Posterior vena cava (tissue), 2 donors: ENCODE measurements around the gene CRACR2A. TPM values are rescaled to one million over a fixed set of nuclear protein-coding genes. Genes with fewer than 3 reads are reported as not detected.

ENCODE experiments used
- DNase-seq: peaks from one replicate; pipeline ENCODE4 v3.0.0-alpha.2; 2020; ENCODE audit warnings: low spot score
- intact Hi-C, 2 donors: fragments of 100-400 bp; cut with DNase I; formaldehyde crosslinking; loops; one replicate each; pipeline versions ENCODE4 v1.14.1 to v1.14.2; 2022 to 2023
- total RNA-seq, 2 donors: library from RNA; stranded (reverse); fragmentation: NEBNext Ultra II Directional; extraction: Animal tissue kit (Norgen Biotek cat#: 25700); gene quantifications; one replicate each; pipeline ENCODE4 v1.2.1, GENCODE V29; 2021
- donor health status: DM: yes; HTN: yes; CAD: no.
- donor health status: DM: yes; HTN: yes; CAD: no.

The CRACR2A gene
- total RNA-seq, 2 donors from 2014 or later = 3.7 to 5.1 TPM

DNA sequence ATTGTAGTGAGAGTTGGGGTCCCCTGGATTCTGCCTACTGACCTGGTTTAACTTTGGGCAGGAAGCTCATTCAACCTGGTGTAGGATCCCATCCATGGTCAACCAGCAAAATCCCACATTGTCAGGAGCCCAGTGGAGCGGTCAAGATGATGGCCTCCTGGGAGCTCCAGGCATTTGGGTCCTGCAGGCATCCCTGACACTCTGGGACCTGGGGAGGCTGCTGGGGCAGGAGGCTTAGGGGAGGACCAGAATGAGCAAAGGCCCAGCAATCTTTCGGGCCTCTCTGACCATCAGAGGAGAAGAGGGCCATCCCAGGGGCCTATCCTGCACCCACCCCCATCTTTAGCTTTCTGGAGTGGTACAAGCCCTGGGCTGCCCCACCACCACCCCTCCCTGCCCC, 157.9 kb downstream of the CRACR2A start:
- intact Hi-C loops = no loop called here
- peak; percentile 45 for DNase-seq

DNA sequence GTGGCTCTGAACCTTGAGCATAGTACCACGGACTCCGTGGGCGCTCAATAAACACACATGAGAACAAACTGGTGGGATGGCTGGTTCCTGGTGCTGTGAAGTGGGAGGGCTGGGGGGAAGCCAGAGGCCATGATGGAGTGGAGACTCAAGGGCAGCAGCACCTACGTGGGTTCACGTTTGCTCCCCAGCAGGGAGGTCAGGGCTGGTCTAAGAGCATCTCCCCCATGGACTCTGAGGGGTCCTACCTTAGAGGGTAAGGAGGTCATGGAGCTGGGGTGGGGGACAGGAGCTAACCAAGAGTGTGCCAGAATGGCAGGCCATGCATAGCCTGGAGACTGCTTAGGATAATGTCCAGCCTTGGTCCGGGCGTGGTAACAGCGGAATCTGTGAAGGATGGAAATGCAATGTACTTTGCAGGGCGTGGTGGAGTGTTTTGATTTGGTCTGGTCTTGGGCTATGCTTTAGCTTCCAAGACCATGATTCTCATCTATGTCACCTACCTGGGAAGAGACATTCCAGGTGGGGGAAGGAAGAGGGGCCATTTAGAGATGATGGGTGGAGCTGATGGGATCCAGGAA, 158.9 kb downstream of the CRACR2A start:
- DNase-seq = peak; percentile 49
- intact Hi-C loops = no loop called here

DNA sequence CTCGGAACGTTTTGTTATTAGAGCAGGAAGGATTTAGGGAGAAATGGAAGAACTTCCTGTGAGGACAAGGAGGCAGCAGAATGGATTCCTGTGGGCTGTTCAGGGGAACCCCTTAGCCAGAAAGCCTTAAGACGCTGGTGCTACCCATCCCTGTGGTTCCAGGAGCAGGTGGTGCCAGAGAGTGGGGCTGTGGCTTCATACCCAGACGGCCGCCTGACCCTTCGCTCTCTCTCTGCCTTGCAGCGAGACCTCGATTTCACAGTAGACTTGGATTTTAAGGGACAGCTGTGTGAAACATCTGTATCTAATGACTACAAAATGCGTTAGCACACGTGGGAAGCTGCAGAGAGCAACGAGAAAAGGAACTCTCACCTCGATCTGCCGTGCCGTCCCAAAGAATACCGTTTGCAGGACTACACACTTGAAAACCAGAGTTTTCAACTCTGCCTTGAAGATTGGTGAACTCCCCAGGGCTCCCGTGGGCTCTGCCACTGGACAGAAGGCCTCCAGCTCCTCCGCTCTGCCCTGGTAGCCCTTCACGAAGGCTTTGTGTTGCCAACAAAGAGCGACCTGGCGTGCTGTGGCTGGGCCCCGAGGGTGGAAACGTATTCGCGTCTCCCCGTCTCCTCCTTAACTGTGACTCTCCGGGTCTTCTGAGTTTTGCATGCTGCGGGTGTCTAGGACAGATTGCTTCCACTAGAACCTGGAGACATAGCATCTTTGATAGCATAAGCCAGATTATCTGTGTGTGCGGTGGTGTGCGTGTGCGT, 159.9 kb downstream of the CRACR2A start:
- DNase-seq = peak; percentile 72
- intact Hi-C loops = no loop called here

DNA sequence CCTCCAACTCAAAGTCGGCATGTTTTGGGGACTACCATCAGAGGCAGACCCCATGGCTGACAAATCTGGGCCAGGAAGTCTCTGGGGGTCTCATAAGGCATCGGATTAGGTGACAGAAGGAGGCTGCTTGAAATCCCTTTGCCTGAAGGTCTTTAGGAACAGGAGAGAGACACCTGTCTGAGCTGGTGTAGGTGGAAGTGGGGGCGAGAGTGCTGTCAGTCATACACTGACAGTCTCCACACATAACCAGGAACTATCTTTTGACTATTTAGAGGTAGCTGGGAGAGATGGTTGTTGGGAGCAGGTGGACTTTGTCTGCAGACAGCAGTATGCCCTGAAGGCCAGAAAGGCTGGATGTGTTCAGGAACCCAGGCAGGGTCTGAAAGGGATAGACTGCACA, 163.2 kb downstream of the CRACR2A start:
- DNase-seq = peak; percentile 25
- intact Hi-C loops = loop anchor here in 1 of 2 donors (10.0 kb wide), 1 partner anchor 475 kb away; no protein-coding TSS in a partner anchor

DNA sequence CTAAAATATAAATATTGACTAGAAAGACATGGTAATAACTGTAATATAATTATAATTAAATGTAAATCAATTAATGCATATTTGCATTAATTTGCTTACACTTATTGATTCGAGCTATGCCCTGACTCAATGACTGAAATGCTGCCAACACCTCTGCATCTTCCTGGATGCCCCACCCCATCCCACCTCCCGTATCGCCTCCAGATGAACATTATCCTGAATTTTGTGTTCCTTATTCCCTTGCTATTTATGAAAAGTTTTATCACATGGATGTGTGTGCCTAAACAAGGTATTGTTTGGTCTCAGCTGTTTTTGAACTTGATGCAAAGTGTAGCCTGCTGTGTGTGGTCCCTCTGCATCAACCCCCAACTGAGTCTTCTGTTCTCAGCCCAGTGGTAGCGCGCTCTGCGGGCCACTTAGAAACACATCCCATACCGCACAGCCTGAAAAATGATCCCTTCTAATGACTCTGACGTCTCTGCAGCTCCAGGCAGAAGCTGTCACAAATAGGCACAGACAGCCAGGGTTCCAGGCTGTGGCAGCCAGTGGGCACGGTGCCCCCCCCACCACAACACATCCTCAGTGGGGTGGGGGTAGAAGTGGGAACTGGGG, 165.4 kb downstream of the CRACR2A start:
- DNase-seq = no peak
- intact Hi-C loops = loop anchor here in 1 of 2 donors (10.0 kb wide), 1 partner anchor 473 kb away; no protein-coding TSS in a partner anchor

DNA sequence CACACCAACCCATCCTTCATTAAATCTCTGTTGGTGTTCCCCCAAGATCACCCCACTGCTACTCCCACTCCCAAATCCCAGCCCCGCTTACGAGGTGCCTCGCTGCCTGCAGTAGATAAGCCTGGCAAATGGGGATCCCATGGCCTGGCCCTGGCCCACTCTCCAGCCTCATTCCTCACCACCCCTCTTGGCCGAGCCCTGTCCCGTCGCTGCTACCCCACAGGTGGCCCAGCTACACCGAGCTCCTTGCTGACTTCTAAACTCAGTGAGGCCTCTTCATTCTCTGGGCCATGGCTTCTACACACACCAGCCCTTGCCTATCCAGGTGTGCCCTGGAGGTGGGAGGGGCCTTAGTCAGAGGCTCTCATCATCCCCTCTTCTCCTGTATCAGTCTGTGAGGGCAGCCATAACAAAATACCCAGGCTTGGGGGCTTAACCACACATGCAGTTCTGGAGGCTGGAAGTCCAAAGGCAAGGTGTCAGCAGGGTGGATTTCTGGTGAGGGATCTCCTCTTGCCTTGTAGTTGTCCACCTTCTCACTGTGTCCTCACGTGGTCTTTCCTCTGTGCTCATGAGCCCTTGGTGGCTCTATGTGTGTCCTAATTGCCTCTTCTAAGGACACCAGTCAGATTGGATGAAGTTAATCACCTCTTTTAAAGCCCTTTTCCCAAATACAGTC, 169.1 kb downstream of the CRACR2A start:
- DNase-seq = peak; percentile 79
- intact Hi-C loops = loop anchor here in 1 of 2 donors (10.0 kb wide), 1 partner anchor 469 kb away; no protein-coding TSS in a partner anchor

DNA sequence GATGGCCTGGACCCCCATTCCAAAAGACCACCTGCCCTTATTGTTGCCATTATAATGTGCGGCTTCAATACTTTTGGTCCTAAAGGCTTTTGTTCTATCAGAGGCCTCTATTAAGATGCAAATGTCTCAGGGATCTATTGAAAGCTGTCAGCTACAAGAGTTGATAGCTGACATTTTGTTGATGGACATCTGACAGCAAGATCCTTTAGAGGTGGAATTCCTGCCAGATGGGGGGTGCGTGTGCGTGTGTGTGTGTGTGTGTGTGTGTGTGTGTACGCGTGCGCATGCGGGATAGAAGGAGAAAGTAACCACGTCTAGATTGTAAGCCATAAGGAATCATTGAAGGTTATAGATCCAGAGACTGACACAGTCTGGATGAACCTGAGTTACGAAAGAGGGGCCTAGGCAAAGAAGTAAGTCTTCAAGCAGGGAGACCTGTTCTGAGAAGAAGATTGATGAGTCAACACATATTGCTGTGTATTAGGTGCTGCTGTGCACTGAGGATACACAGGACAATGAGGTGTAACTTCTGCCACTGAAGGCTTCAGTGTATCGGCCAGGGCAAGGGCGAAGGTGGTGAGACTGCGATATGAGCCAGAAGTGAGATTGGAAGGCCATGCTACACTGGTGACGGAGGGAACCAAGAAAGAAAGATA, 172.7 kb downstream of the CRACR2A start:
- peak; percentile 9 for DNase-seq
- intact Hi-C loops = loop anchor here in 1 of 2 donors (10.0 kb wide), 1 partner anchor 465 kb away; no protein-coding TSS in a partner anchor

DNA sequence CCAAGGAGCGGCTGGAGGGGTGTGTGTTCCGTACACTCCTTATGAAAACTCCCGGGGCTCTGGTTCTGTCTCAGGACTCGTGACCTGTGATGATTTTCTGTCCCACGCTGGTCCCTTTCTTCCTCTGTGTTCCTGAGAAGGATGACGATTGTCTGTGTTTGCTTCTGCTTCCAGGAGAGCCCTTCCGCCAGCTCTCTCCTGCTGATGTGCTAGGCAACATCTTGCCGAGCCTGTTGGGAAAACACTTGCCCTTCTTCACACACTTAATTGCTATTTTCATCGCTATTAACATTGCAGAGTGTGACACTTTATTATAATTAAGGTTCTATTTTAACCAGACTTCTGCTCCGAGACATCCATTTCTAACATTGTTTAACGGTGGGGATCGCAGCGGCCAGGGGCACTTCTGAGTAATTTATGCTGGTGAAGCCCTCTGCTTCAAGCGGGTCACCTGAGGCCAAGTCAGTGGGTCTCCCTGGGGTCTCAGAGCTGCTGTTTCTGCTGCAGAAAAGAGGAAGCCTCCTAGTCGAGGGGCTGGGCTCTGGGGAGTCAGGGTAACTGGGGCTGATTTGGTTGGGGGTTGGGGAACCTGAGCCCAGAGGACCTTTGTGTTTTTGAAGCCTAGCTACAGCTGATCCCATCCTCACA, 173.3 kb downstream of the CRACR2A start:
- intact Hi-C loops = loop anchor here in 1 of 2 donors (10.0 kb wide), 1 partner anchor 465 kb away; no protein-coding TSS in a partner anchor
- DNase-seq = peak; percentile 26

DNA sequence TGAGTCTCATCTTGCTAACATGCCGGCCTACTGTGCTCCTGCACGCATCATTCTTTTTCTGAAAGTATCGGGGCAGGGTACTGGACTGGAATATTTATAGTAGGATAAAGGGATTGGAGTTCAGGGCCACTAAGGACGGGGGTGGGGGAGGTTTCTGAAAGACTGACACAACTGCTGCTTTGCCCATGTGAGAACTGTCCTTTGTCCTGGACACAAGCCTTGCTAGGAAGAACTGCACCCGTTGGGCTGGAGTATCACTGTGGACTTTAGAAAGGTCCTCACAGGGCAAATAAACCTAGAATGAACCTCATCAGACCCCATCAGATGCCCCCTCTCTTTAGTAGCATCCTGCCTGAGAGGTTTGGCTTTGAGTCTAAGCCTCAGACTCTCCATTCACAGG, 174.4 kb downstream of the CRACR2A start:
- intact Hi-C loops = no loop called here
- no peak for DNase-seq

DNA sequence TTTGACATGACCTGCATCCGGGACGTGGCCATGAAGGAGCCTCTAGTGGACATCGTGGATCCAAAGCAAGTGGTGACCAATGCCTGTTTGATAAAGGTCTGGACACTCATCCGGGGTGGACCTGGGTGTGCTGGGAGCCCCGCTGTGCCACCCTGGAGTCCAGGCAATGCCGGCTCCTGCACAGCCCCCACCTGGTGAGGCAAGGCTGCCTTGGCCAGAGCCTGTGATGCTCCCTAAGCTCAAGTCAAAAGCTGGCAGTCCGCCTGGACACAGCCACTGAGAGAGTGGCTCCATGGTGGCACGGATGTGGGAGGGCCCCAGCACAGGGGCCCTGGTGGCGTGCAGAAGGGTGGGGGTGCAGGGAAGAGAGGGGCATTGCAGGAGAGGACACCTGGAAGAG, 176.0 kb downstream of the CRACR2A start:
- intact Hi-C loops = no loop called here
- no peak for DNase-seq

DNA sequence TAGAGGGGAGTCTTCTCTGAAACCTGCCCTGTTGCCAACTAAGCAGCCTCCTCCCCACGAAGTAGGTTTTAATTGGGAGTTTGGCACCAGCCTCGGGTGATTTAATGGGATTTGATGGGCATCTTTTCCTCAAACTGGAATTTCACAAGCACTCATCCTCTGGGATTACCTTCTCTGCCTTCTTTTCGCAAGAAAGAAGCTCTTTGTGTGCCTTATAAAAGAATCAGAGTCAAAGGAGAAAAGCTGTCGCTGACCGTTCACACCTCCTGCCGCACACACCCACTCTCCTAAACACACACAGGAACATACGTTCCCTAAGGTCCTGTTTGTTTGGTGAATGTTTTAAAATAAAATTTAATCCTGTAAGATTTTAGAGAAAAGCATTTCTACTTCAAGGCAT, 177.9 kb downstream of the CRACR2A start:
- DNase-seq = no peak

DNA sequence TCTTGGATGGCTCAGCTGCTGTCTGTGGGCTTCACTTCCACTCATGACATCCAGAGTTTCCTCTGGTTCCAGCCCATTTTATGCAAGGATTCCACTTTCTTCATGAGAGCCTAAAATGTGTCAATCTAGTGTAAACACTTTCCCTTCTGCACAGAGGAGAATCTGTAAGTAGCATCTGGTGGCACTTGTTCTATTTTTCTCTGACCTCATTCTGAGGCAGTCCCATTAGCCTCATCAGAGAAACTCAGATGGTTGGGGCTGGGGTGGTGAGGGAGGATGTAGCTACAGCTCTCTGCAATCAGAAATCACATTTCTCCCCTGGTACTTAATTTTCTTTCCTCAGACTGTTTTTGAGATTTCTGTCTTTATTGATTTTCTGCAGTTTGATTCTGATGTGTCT, 180.3 kb downstream of the CRACR2A start:
- intact Hi-C loops = no loop called here

More for the DNA sequence above, 177.9 kb downstream of the CRACR2A start:
- intact Hi-C loops = loop anchor here in 1 of 2 donors (1.0 kb wide), 1 partner anchor 27 kb away; no protein-coding TSS in a partner anchor

DNA sequence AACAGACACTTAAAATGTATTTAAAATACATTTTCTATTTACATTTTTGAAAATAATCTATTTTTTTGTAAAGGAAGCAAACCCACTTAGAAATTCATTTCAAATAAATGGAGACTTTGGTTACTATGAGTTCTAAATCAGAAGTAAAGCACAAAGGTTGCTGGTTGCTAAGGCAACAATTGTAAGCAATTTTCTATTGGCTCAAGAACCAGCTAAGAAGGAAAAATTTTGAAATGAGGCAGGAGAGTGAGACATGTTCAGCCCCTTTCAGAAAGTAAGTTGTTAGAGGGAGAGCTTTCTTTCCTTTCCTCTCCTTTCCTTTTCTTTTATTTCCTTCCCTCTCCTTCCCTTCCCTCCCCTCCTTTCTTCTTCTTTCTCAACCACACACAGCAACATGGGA, 181.2 kb downstream of the CRACR2A start:
- no peak for DNase-seq
- intact Hi-C loops = no loop called here

More for the DNA sequence above, 180.3 kb downstream of the CRACR2A start:
- no peak for DNase-seq

DNA sequence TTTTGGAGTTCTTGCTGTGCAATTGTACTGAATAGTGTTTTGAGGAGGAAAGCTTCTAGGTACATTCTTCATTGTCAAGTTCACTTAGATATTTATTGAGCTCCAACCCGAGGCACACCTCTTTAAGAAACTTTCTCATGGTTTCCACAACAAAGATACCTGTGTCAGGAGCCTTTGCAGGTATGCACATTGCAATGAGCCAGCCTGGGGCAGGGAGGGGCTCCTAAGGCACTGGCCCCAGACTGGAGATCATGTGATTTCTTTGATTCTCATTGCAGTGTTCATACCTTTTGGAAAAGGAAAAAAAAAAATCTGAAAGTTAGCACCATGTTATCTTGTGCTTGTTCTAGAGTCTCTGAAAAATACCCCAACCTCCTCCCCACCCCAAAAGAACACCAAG, 181.6 kb downstream of the CRACR2A start:
- DNase-seq = peak; percentile 16
- intact Hi-C loops = no loop called here

DNA sequence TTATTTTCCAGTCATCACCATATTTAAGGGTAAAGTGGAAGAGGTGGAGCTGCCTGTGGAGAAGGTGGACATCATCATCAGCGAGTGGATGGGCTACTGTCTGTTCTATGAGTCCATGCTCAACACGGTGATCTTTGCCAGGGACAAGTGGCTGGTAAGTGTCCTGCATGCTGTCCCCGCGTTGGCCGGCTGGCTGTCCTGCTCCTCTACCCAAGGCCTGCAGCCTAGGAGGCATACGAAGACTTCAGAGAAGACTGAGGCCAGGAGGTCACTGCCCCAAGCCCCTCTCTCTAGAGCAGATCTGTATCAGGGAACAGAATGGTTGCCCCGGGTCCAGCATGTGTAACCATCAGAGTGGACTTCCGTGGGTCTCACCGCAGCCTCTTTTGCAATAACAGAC, 184.2 kb downstream of the CRACR2A start:
- intact Hi-C loops = no loop called here
- DNase-seq = peak; percentile 78

DNA sequence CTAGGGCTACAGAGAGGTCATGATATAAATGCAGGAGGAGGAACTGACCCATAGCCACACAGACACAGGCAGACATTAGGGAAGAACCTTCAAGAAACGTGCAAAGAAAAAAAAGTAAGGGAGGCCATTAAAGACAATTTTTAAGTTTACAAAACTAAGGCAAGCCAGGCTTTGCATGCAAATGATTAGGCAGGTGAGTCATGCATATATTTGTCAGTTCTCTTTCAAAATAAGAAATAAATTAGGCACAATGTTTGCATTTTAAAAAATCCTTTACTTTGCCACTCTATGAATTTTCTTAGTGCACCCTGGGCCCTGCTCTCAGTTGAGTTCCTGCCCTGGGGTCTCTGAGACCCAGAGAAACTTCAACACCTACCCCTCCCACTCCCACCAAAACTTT, 186.9 kb downstream of the CRACR2A start:
- intact Hi-C loops = no loop called here
- peak; percentile 15 for DNase-seq
